ENCODE data around the gene CAB39. TPM values are rescaled to one million over a fixed set of nuclear protein-coding genes. Genes with fewer than 3 reads are reported as not detected.

CAB39 gene
- total and polyA plus RNA-seq, 2 of the 8 experiments (the other 6 are each of a cell fraction or from before 2014, with no cell fraction given), result 16.4 to 50.5 TPM

DNA sequence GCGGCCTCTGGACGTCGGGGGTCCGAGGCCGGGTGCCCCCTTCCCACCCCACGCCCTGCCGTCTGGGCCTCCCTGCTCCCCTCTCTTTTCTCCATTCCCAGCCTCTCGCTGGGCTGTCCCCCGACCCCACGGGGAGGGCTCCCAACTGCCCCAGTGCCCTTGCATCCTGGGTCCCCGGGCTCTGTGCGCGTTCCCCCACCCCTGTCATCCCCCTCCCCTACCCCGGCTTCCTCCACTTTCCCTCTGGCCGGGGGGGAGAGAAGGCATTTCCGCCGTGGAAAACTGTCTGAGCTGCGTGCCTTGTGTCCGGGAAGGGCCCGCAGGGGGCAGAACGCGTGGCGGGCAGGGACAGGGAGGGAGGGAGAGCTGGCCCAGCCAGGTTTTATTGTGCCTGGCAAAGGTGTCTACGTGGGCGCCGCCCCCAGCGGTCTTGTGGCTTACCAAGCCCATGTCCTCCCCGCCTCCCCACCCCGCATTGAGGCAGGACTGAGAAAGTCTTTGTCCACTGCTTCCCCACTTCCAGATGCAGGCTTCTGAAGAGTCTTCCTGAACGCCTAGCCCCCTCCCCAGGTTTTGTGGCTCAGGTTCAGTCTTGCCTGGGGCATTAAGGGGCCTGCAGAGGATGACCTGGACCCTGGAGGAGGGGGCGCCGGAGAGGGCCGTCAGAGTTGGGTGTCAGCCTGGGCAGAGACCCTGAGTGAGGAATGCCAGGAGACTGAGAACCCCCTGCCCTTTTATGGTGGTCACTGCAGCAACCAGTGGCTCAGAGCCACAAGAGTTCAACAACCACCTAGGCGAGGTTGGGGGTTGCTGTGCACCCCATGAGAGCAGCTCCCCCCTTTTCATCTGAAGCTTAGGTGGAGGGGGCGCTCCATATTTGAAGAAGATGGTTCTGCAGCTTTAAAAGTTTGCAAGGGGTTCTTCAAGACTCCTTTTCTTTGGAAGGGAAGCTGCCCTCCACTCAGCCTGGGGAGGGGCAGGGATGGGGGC lies 153.4 kb downstream of the CAB39 start (continued):
- TF ChIP-seq, protein P1, sequence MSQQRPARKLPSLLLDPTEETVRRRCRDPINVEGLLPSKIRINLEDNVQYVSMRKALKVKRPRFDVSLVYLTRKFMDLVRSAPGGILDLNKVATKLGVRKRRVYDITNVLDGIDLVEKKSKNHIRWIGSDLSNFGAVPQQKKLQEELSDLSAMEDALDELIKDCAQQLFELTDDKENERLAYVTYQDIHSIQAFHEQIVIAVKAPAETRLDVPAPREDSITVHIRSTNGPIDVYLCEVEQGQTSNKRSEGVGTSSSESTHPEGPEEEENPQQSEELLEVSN (IDR thresholded peaks at IDR 0.05), result no peak
- TF ChIP-seq EGR1 (IDR thresholded peaks at IDR 0.05; ENCODE audit: borderline replicate concordance, low read depth, low read length), result no peak

Measured in H1 (cell line).